RCC 7860 (cell line): ENCODE results near the gene TMEM51.

Source experiments
- DNase-seq: peaks from one replicate; pipeline ENCODE4 v3.0.0-alpha.2; 2015; ENCODE audit warnings: low spot score
- FAIRE-seq: peaks from 2 replicates; lab custom pipeline; 2012; peaks lifted over from hg19 to GRCh38; lab: Jason Lieb, UNC

Gene TMEM51

GRCh38 chr1:15238789-15239188, 85.2 kb downstream of the TMEM51 start:
- no peak for FAIRE-seq
- no peak for DNase-seq

- DNase-seq (no peak), FAIRE-seq (no peak)
These were observed 89.2 kb downstream of the TMEM51 start for GRCh38 chr1:15242766-15243165.

GRCh38 chr1:15243275-15244043, 89.9 kb downstream of the TMEM51 start:
- FAIRE-seq (no peak), DNase-seq (no peak)

GRCh38 chr1:15244813-15245212, 91.3 kb downstream of the TMEM51 start:
- no peak for DNase-seq
- FAIRE-seq, result no peak

- DNase-seq, result no peak
- FAIRE-seq, result no peak
These were observed 92.2 kb downstream of the TMEM51 start for GRCh38 chr1:15245593-15246360.

GRCh38 chr1:15246960-15247614, 93.5 kb downstream of the TMEM51 start, which contains the start of gene FHAD1:
TSS of gene FHAD1 (plus strand) at chr1:15247223. CDS start at chr1:15251785, 4,562 bp downstream.
- FAIRE-seq (no peak), DNase-seq (no peak)

GRCh38 chr1:15248216-15248615, 94.7 kb downstream of the TMEM51 start:
- FAIRE-seq, result no peak
- no peak for DNase-seq

- DNase-seq (no peak), FAIRE-seq (no peak)
These were observed 95.5 kb downstream of the TMEM51 start for GRCh38 chr1:15249081-15249480.

GRCh38 chr1:15251857-15252835, 98.6 kb downstream of the TMEM51 start:
- DNase-seq (no peak), FAIRE-seq (no peak)

GRCh38 chr1:15254559-15254958, 101.0 kb downstream of the TMEM51 start:
- DNase-seq (no peak), FAIRE-seq (no peak)

GRCh38 chr1:15255582-15256149, 102.1 kb downstream of the TMEM51 start:
- FAIRE-seq, result no peak
- DNase-seq, result no peak

- DNase-seq, result no peak
- FAIRE-seq, result no peak
These were observed 103.0 kb downstream of the TMEM51 start for GRCh38 chr1:15256584-15256983.

- no peak for DNase-seq
- FAIRE-seq, result no peak
These were observed 103.8 kb downstream of the TMEM51 start for GRCh38 chr1:15257309-15257708.

GRCh38 chr1:15258833-15259621, 105.5 kb downstream of the TMEM51 start:
- no peak for FAIRE-seq
- no peak for DNase-seq

GRCh38 chr1:15259622-15260007, 106.1 kb downstream of the TMEM51 start:
- FAIRE-seq, result no peak
- no peak for DNase-seq

- DNase-seq (peak; percentile 65), FAIRE-seq (peak; percentile 59)
These were observed 107.0 kb downstream of the TMEM51 start for GRCh38 chr1:15260418-15261154.

GRCh38 chr1:15261155-15262002, 107.8 kb downstream of the TMEM51 start:
- peak; percentile 66 for DNase-seq

GRCh38 chr1:15262003-15262377, 108.4 kb downstream of the TMEM51 start:
- DNase-seq (no peak), FAIRE-seq (no peak)

More at GRCh38 chr1:15261155-15262002, 107.8 kb downstream of the TMEM51 start:
- FAIRE-seq, result no peak
